ENCODE data around the gene AUTS2.

AUTS2 gene

GRCh38 chr7:70573696-70574095 is 975.4 kb downstream of the AUTS2 start:
- H3K27ac ChIP-seq, result no peak overlapping the region
- no peaks in the 10 kb centered on the region for H3K4me1 ChIP-seq
- DNase-seq, result no peak
- H3K9me3 ChIP-seq, result no peaks in the 10 kb centered on the region
- intact Hi-C loops (cut with DNase I; ENCODE audit: low total_unique reads), result no loop called here
- H3K4me3 ChIP-seq, result no peak overlapping the region
- TF ChIP-seq CTCF (IDR thresholded peaks at IDR 0.05), result no peak
- H3K36me3 ChIP-seq, result no peaks in the 10 kb centered on the region
- no peaks in the 10 kb centered on the region for H3K27me3 ChIP-seq

GRCh38 chr7:70574314-70574834 is 976.1 kb downstream of the AUTS2 start:
- TF ChIP-seq CTCF (IDR thresholded peaks at IDR 0.05), result no peak
- Histone ChIP-seq H3K4me1 (no peaks in the 10 kb centered on the region), H3K27me3 (no peaks in the 10 kb centered on the region), H3K4me3 (no peak overlapping the region), H3K36me3 (no peaks in the 10 kb centered on the region), H3K27ac (no peak overlapping the region), H3K9me3 (no peaks in the 10 kb centered on the region)
- intact Hi-C loops (cut with DNase I; ENCODE audit: low total_unique reads), result no loop called here
- no peak for DNase-seq

DNA sequence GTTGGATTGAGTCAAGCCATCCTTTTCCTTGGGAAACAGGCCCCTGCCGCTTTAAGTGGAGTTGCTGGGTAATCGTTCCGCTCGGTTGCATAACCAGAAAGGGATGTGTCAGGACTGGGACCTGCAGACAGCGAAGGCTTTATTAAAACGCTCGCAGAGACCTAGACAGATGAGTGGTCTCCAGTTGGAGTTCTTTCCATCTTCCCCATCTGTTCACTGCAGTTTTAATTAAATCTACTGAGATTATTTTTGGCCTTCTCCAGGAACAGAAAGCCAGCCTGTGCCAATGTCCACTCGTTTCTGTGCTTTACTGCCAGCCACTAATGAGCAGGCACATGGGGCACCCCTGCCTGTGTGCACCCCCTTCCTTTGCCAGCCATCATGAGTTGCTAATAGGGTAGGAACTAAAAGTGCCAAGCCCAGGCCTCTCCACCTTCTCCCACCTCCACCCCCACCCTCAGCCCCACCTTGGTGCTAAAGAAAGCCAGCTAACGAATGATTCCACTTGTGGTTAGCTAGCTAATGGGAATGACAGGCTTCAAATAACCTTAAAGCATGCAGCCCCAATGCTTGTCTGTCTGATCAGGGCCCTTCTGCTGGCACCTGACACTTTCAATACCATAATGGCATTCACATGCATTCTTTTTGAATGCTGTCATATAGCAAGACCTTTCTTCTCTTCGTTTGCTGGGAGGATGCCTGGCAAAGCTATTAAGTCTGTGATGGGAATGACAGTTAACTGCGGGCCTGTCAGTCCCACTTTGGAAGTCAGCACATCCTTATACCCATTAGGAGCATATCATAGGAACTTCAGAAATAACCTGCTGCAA is 976.9 kb downstream of the AUTS2 start:
- no peak for DNase-seq
- H3K27ac ChIP-seq, result no peak overlapping the region
- H3K27me3 ChIP-seq, result no peaks in the 10 kb centered on the region
- H3K4me3 ChIP-seq, result no peak overlapping the region
- no peaks in the 10 kb centered on the region for H3K36me3 ChIP-seq
- no peaks in the 10 kb centered on the region for H3K9me3 ChIP-seq
- no peak for TF ChIP-seq CTCF (IDR thresholded peaks at IDR 0.05)
- intact Hi-C loops (cut with DNase I; ENCODE audit: low total_unique reads), result no loop called here
- H3K4me1 ChIP-seq, result no peaks in the 10 kb centered on the region

- Histone ChIP-seq H3K36me3 (no peaks in the 10 kb centered on the region), H3K9me3 (no peaks in the 10 kb centered on the region), H3K27me3 (no peaks in the 10 kb centered on the region), H3K4me3 (no peak overlapping the region), H3K27ac (no peak overlapping the region), H3K4me1 (no peaks in the 10 kb centered on the region)
- no peak for DNase-seq
- TF ChIP-seq CTCF (IDR thresholded peaks at IDR 0.05), result no peak
- intact Hi-C loops (cut with DNase I; ENCODE audit: low total_unique reads), result no loop called here
Measured at GRCh38 chr7:70577078-70577477, 978.8 kb downstream of the AUTS2 start.

- Histone ChIP-seq H3K9me3 (no peaks in the 10 kb centered on the region), H3K36me3 (no peaks in the 10 kb centered on the region), H3K27me3 (no peaks in the 10 kb centered on the region), H3K4me1 (peaks cover 0 to under 1% (median 0%) of the 10 kb centered on the region in 4 donors), H3K4me3 (no peak overlapping the region), H3K27ac (no peak overlapping the region)
- no peak for TF ChIP-seq CTCF (IDR thresholded peaks at IDR 0.05)
- DNase-seq, result no peak
- intact Hi-C loops (cut with DNase I; ENCODE audit: low total_unique reads), result no loop called here
Measured at GRCh38 chr7:70578131-70578530, 979.9 kb downstream of the AUTS2 start.
